Omental fat pad (tissue), 4 donors: ENCODE data around the gene LAYN. TPM values are rescaled to one million over a fixed set of nuclear protein-coding genes. Genes with fewer than 3 reads are reported as not detected.

Experiments used
- ATAC-seq: fragments of 150-250 bp; one replicate; pipeline ENCODE4 v1.9.1; 2016; ENCODE audit warnings: mild to moderate bottlenecking, moderate library complexity; ENCODE audit not compliant: low FRiP score
- DNase-seq: peaks from one replicate; pipeline ENCODE4 v3.0.0-alpha.2; 2019; ENCODE audit warnings: low spot score
- total RNA-seq, 4 donors: library from RNA; depleted of rRNA; stranded (reverse); fragments of >200 nt; gene quantifications; one replicate each; pipeline ENCODE4 v1.1.0, GENCODE V29; 2016
- TF ChIP-seq, protein P1 (sequence below), 3 donors: fragments of 450-650 bp; IDR thresholded peaks; one replicate each; pipeline ENCODE4 v1.5.1; 2016 to 2017; ENCODE audit warnings: antibody characterized with exemption in 3 of 3, mild to moderate bottlenecking in 3 of 3, moderate library complexity in 2 of 3

The LAYN gene
- total RNA-seq, 4 donors from 2014 or later = 10.2 to 23.8 (median 15.4) TPM

DNA sequence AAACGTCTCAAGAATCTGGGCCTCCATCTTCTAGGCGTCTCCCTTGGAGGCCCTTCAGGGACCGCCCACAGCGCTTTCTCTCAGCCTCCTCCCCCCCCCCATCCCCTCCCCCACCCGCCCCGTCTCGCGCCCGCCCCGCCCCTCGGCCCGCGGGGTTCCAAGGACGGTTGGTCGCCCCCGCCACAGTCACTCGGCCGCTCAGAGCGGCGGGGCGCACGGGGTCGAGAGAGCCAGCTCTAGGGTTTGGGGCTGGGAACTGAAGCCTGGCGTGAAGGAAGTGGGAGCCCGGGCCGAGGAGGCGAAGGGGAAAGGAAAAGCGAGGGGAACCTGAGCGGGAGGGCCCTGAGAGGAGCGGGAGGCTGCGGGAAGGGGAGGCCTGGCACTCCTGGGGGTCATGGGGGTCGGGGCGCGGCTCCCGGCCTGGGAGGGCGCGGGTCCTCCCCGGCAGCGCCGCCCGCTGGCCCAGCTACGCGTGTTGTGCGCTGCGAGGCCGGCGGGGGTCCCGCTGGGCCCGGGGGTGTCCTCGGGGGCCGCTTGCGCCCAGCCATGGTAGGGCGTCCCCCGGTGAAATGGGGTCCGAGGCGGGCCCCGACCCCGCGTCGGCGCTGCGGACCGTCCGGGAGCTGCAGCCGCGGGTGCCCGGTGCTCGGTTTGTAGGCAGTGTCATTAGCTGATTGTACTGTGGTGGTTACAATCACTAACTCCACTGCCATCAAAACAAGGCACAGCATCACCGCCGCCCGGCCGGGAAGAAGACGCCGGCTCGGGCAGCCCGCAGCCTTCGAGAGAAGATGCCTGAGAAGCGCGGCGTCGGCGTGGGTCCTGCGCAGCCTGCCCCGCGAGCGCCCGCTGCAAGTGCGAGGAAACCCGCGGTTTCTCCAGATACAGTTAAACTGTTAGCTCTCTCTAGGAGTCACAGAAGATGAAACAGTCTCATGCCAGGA lies 28.0 kb upstream of the LAYN start, which contains the start of gene BTG4:
Gene BTG4 (minus strand): TSS at position 91 of the 944 bp plus-strand sequence. CDS start 13,610 bp downstream, outside the sequence.
- DNase-seq (no peak), ATAC-seq (peak; percentile 57)
- TF ChIP-seq, protein P1, sequence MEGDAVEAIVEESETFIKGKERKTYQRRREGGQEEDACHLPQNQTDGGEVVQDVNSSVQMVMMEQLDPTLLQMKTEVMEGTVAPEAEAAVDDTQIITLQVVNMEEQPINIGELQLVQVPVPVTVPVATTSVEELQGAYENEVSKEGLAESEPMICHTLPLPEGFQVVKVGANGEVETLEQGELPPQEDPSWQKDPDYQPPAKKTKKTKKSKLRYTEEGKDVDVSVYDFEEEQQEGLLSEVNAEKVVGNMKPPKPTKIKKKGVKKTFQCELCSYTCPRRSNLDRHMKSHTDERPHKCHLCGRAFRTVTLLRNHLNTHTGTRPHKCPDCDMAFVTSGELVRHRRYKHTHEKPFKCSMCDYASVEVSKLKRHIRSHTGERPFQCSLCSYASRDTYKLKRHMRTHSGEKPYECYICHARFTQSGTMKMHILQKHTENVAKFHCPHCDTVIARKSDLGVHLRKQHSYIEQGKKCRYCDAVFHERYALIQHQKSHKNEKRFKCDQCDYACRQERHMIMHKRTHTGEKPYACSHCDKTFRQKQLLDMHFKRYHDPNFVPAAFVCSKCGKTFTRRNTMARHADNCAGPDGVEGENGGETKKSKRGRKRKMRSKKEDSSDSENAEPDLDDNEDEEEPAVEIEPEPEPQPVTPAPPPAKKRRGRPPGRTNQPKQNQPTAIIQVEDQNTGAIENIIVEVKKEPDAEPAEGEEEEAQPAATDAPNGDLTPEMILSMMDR (IDR thresholded peaks at IDR 0.05) = no peak

DNA sequence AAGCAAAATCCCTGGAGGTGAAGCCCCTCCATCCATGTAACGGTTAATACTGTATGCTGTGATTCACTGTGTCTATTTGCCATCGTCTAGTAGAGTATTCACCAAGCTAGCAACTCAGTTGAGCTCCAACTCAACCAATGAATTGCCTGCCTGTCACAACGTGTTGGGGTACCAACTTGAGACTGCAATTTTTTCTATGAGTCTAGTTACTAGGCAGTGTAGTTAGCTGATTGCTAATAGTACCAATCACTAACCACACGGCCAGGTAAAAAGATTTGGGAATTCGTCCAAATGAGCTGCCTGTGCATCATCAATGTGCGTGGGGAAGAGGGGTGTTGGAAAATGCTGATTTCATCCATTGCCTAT lies 27.3 kb upstream of the LAYN start:
- peak; percentile 64 for ATAC-seq
- no peak for DNase-seq
- TF ChIP-seq, protein P1 (IDR thresholded peaks at IDR 0.05) = no peak

DNA sequence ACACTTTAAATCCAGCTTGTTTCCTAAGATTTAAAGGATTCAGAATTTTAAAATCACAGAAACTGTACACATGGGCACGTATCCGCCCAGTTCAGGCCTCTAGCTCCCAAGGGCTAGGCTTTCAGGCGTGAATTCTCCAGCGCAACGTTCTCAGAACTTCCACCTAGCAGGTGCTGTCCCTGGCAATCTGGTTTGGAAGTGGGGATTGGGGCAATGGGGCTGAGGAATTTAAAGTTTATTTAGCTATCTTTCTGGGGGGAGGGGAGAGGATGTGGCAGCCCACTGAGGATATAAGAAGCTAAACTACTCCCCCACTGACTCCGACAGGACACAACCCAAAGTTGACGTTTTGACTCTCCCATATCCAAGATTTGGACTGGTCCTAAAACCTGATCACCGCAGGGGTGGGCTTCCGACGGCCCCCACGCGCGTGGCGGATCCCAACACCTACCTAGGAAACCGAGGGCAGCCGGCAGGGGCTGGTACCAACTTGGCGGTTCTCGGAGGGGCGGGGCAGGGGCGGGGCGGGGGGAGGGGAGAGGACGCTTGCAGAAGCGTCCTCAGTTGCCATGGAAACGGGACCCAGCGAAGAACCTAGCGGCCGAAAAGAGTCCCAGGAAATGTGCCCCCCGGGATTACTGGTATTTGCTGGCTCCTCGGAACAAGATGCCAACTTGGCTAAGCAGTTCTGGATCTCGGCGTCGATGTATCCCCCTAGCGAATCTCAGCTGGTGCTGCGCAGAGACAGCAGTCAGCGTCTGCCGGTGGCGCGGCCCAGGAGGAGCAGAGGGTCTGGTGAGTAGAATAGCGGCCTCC lies 26.1 kb upstream of the LAYN start, which contains the start of gene HOATZ:
Gene HOATZ (plus strand): TSS at position 563 of the 816 bp plus-strand sequence. CDS start 7 bp downstream, at position 570.
- DNase-seq (no peak), ATAC-seq (no peak)
- TF ChIP-seq, protein P1 (IDR thresholded peaks at IDR 0.05) = no peak

DNA sequence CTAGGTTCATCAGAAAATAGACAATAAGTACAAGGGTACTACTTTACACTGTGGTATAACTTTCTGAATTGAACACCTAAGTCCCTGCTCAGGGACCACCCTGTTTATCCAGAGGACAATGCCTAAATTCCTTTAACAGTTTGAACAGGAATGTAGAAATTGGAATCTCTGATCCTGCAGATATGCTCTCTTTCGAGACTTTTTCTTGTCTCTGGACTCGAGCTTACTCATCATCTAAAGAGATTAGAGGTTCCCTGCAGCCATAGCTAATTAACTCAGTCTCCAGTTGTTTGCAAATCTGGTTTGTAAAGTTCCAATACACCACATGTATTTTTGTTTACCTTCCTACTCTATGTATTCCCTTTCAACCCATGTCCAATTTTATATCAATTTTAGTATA lies 24.9 kb upstream of the LAYN start:
- DNase-seq (no peak), ATAC-seq (no peak)
- TF ChIP-seq, protein P1 (IDR thresholded peaks at IDR 0.05) = no peak

DNA sequence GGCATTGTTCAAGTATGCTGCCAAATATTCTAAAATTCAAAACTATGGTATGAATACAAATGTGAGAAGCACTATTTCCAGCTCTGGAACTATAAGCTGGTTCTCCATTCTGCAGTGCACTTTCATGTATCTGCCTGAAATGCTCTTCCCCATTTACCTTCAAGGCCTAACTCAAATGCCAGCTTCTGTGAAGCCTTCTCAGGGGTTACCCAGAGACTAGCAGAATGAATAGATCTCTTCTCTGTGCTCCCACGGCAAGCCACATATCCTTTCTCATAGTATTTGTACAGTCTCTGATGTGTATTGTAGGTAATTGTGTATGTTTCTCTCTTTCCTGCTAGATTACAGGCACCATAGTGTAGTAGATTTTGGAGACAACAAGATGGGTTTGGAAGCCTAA lies 21.9 kb upstream of the LAYN start:
- DNase-seq (no peak), ATAC-seq (no peak)
- TF ChIP-seq, protein P1 (IDR thresholded peaks at IDR 0.05) = no peak

DNA sequence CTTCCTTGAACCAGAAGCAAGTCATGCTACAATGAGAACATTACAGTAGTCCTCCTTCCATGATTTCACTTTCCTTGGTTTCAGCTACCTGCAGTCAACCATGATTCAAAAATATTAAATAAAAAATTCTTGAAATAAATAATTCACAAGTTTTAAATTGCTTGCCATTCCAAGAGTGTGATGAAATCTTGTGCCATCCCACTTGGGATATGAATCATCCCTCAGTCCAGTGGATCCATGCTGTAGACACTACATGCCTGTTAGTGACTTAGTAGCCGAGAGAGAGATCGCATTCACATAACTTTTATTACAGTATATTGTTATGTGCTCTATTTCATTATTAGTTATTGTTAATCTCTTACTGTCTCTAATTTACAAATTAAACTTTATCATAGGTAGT lies 20.0 kb upstream of the LAYN start:
- DNase-seq = no peak
- ATAC-seq = peak; percentile 57
- TF ChIP-seq, protein P1 (IDR thresholded peaks at IDR 0.05) = no peak
